GM12878 (cell line): ENCODE data around the gene SUCO.

ENCODE experiments used
- CTCF ChIP-seq, 3 experiments: IDR thresholded peaks in 2 of 3; conservative IDR thresholded peaks in 1 of 3; 2 replicates each; pipeline ENCODE4 v1.5.1; 2011; ENCODE audit warnings: low read depth in 3 of 3, low read length in 3 of 3, mild to moderate bottlenecking in 3 of 3, control low read depth in 2 of 3, moderate library complexity in 2 of 3, inconsistent platforms in 1 of 3, mixed read lengths in 1 of 3; ENCODE audit not compliant: control insufficient read depth in 2 of 3, insufficient read depth in 1 of 3; ENCODE audit errors: extremely low read depth in 1 of 3
- POLR2AphosphoS5 ChIP-seq: IDR thresholded peaks from 2 replicates; pipeline ENCODE4 v1.6.1; 2011; ENCODE audit warnings: mild to moderate bottlenecking, low read length, inconsistent platforms
- ZNF207 ChIP-seq: fragments of 450-650 bp; IDR thresholded peaks from 2 replicates; pipeline ENCODE4 v1.6.1; 2014; ENCODE audit warnings: antibody characterized with exemption, mild to moderate bottlenecking, borderline replicate concordance

- TF ChIP-seq POLR2AphosphoS5 (no peak), CTCF (IDR thresholded peaks at IDR 0.05 in 2 of 3, conservative IDR thresholded peaks at IDR 0.05 in 1 of 3; ENCODE audit: control insufficient read depth in 2 of 3, extremely low read depth in 1 of 3, insufficient read depth in 1 of 3, low read depth in 3 of 3, low read length in 3 of 3) (no peak), ZNF207 (no peak)
Measured at GRCh38 chr1:172589553-172589952, 56.6 kb downstream of the SUCO start.
